ENCODE measurements around the gene ABHD3. TPM values are rescaled to one million over a fixed set of nuclear protein-coding genes. Genes with fewer than 3 reads are reported as not detected.
"Not testable (repeated sequence)": the region's sequence is repeated elsewhere in the genome, so short reads cannot be mapped to it uniquely, and the experiment has no call there.

The ABHD3 gene
- total RNA-seq, 1 donor: 27.3 TPM

DNA sequence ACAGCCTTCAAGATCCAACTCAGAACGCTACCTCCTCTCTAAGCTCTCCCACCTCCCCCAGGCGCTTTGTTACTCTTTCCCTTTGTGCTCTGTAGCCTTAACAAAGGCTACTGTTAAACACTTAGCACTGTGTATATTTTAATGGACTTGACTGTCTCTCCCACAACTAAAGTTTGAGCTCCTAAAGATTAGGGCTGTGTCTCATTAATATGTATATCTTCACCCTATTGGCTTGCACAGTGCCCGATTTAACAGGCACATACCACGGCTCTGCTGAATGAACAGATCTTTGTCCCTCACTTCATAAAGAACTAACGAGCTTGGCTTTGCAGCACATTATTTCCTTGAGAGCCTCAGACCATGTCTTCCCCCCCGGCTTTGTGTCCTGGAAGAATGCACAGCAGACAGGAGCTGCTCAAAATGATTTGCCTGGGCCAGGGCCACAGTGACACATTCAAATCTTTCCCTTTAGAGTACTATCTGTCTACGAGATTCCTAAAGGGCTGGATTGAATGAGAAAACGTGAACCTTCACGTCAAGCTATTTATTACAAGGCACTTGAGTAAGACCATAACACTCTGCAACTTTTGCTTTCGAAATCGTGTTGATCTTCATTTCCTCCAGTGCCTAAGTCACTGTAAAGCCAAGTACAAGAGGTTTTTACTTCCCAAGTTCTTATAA is 22.1 kb downstream of the ABHD3 start:
- no peaks in the 10 kb centered on the region for H3K27me3 ChIP-seq (ENCODE audit: insufficient read depth, low read length)
- peaks cover 17% of the 10 kb centered on the region for H3K4me1 ChIP-seq (ENCODE audit: insufficient read depth, low read length)
- H3K4me3 ChIP-seq (ENCODE audit: low read length): peak overlapping the region; percentile 39
- no peaks in the 10 kb centered on the region for H3K9me3 ChIP-seq (ENCODE audit: low read depth, low read length)

DNA sequence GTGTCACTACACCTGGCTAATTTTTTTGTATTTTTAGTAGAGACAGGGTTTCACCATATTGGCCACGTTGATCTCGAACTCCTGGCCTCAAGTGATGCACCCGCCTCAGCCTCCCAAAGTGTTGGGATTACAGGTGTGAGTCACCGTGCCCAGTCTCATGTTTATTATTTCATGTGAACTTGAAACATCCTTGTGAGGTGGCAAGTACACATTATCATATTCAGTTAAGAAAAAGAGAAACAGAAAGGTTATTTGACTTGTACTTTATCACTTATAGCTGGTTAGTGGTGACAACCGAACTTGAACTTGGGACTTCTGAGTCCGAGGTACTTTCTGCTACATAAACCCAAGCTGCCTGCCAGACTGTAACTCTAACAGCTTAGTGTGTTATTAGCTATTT is 24.4 kb downstream of the ABHD3 start:
- Histone ChIP-seq H3K4me1 (ENCODE audit: insufficient read depth, low read length) (peaks cover 13% of the 10 kb centered on the region), H3K9me3 (ENCODE audit: low read depth, low read length) (no peaks in the 10 kb centered on the region), H3K27me3 (ENCODE audit: insufficient read depth, low read length) (no peaks in the 10 kb centered on the region), H3K4me3 (ENCODE audit: low read length) (no peak overlapping the region)

DNA sequence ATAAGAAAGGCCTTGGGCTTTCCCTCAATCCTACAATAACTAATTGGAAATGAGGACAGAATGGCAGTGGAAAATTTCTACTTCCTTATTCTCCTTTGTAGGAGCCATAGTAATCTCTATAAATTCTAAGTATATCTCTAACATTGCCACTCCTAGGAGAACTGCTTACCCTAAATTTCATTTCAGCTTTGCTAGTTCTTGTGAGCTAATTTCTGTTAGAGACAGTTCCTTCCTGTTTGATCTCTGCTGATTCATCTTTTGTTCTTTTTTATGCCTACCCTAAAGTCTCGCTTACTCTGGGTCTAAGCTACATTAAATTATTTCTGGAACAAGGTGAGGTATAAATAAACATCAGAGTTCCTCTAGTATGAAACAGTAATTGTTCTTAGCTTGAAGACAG is 25.7 kb downstream of the ABHD3 start:
- Histone ChIP-seq H3K4me1 (ENCODE audit: insufficient read depth, low read length) (peaks cover 13% of the 10 kb centered on the region), H3K4me3 (ENCODE audit: low read length) (no peak overlapping the region)

DNA sequence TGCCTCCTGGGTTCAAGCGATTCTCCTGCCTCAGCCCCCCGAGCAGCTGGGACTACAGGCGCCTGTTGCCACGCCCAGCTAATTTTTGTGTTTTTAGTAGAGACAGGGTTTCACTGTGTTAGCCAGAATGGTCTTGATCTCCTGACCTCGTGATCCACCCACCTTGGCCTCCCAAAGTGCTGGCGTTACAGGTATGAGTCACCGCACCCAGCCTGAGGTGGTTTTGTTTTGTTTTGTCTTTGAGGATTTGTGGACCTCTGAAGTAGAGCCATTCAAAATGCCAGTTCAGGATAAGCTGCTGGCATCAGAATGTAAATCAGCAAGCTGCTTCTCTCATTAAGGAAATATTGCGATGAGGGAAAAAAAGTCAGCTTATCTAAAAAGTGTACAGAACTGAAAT is 29.2 kb downstream of the ABHD3 start:
- H3K4me3 ChIP-seq (ENCODE audit: low read length); H3K9me3 ChIP-seq (ENCODE audit: low read depth, low read length); H3K27me3 ChIP-seq (ENCODE audit: insufficient read depth, low read length); H3K4me1 ChIP-seq (ENCODE audit: insufficient read depth, low read length): not testable (repeated sequence)

More for the DNA sequence above, 25.7 kb downstream of the ABHD3 start:
- H3K9me3 ChIP-seq (ENCODE audit: low read depth, low read length): no peaks in the 10 kb centered on the region
- no peaks in the 10 kb centered on the region for H3K27me3 ChIP-seq (ENCODE audit: insufficient read depth, low read length)

DNA sequence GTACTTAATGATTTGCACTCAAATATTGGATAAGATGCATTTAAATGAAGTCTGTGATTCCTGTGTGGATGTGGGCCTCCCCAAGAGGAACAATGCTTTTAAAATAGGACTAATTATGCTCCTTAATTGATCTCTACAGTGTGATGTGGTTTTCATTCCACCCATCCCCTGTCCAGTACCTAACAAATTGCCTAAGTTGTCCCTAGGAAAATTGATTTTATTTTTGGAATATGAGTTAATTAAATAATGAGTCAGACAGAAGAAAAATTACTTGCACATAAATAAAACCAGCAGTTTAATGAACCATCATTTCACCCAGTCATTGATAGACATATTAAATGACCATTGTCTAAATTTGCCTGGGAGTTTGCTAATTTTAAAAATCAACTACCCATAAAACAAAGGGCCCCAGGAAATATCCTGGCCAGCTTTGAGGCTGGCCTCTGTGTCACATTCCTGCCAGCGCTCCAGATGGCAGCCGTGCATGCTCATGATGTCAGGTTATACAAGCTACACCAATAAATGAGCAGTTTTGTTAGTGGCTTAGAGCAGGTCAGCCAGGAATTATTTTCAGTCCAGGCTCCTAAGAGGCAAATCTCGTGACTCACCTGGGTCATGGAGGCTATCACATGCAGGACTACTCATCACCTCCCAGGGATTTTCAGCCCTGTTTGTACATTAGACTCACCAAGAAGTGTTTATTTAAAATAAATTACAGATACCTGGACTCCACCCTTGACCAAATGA is 31.9 kb downstream of the ABHD3 start:
- Histone ChIP-seq H3K27me3 (ENCODE audit: insufficient read depth, low read length) (no peaks in the 10 kb centered on the region), H3K4me3 (ENCODE audit: low read length) (no peak overlapping the region), H3K4me1 (ENCODE audit: insufficient read depth, low read length) (no peaks in the 10 kb centered on the region), H3K9me3 (ENCODE audit: low read depth, low read length) (no peaks in the 10 kb centered on the region)

DNA sequence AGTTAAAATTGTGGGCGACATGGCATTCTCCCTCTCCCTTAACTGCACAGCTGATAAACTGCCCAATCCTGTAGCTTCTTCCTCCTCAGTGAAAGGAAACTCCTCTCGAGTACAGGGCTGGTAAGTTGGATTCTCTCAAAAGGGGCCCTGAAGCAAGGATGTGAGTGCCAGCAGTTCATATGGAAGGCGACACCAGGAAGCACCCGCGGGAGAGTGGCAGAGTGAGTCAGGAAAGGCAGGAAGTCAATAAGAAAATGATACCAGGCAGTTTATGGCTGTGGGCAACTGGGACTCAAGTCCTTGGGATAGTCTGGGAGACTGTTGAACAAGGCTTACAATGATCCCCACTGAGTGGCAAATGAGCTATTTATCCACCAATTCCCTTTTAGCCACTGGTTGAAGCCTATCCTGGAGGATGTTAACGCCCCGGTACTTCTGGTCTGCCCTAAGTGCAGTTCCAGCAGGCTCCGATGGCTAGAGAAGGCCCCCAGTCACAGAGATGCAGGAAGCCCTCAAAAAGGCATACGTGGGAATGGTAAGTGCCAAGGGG is 34.8 kb downstream of the ABHD3 start:
- Histone ChIP-seq H3K9me3 (ENCODE audit: low read depth, low read length) (no peaks in the 10 kb centered on the region), H3K27me3 (ENCODE audit: insufficient read depth, low read length) (no peaks in the 10 kb centered on the region), H3K4me1 (ENCODE audit: insufficient read depth, low read length) (no peaks in the 10 kb centered on the region), H3K4me3 (ENCODE audit: low read length) (no peak overlapping the region)

DNA sequence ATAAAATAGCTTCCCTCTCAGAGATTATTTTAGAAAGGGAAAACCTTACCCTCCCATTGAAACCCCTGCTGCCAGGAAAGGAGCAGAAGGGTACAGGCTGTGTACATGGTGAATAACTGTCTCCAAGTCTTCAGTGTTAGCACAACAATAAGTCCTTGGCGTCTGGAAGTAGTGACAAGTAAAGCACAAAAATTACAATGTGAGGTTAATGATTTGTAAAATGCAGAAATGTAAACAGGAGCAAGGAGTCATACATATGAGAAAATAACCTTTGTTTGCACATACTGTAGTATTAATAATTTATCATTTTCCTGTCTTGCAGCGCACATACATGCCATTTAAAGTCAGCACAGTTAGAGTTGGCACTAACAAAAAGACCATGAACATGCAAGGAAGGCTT is 40.5 kb downstream of the ABHD3 start:
- H3K4me1 ChIP-seq (ENCODE audit: insufficient read depth, low read length): no peaks in the 10 kb centered on the region
- H3K4me3 ChIP-seq (ENCODE audit: low read length): no peak overlapping the region

DNA sequence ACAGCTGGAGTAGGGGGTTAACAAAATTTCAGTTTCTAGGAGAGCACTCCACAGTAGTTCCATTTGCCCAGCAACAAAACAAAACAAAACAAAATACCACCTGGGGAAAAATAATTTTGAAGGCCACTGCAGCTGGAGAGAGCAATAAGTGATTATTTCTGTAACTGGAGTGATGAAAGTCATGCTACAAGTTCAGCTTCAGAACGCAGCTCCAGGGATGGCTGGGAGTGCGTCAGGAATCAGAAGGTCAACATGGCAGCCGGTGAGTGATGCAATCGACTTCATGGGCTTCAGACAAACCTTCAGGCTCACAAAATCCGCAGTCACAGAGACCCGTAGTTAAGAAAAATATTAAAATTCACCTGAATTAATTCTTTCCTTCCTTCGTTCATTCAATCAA is 41.0 kb downstream of the ABHD3 start:
- H3K9me3 ChIP-seq (ENCODE audit: low read depth, low read length): no peaks in the 10 kb centered on the region
- no peaks in the 10 kb centered on the region for H3K27me3 ChIP-seq (ENCODE audit: insufficient read depth, low read length)
- H3K4me3 ChIP-seq (ENCODE audit: low read length): no peak overlapping the region
- no peaks in the 10 kb centered on the region for H3K4me1 ChIP-seq (ENCODE audit: insufficient read depth, low read length)

More for the DNA sequence above, 40.5 kb downstream of the ABHD3 start:
- Histone ChIP-seq H3K27me3 (ENCODE audit: insufficient read depth, low read length) (no peaks in the 10 kb centered on the region), H3K9me3 (ENCODE audit: low read depth, low read length) (no peaks in the 10 kb centered on the region)

DNA sequence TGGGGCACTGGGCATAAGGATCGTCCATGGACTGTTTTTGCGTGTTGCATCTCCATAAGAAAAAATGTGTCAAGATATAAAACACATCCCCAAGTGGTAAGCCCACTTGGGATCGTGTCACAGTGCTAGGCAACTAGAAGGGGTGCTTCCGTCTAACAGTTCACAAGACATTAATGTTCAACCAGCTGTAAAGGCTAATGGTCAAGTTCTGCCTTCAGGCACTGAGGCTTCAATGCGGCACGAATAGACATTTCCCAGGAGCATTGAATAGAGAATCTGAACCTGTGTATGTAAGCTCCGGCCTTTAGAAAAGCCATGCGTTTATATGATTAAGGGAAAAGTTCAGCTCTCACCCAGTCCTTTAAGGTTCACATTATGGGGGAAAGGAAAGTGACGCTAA is 42.0 kb downstream of the ABHD3 start:
- H3K4me1 ChIP-seq (ENCODE audit: insufficient read depth, low read length): no peaks in the 10 kb centered on the region
- no peaks in the 10 kb centered on the region for H3K27me3 ChIP-seq (ENCODE audit: insufficient read depth, low read length)
- no peaks in the 10 kb centered on the region for H3K9me3 ChIP-seq (ENCODE audit: low read depth, low read length)
- H3K4me3 ChIP-seq (ENCODE audit: low read length): no peak overlapping the region

DNA sequence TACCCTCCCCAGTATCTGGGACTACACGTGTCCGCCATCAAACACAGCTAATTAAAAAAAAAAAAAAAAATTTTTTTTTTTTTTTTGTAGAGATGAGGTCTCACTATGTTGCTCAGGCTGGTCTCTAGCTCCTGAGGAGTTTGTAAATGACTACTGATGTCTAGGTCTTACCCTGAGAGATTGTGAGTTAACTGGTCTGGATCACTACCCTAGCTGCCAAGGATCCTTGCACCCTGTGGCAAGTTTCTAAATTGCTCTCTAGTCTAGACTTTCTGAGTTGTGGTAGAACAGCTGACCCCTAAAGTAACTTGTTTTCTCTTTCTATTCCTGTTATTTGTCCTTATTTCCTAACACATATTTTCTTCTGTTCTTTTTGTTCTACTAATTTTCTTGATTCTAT is 44.5 kb downstream of the ABHD3 start:
- Histone ChIP-seq H3K4me1 (ENCODE audit: insufficient read depth, low read length) (no peaks in the 10 kb centered on the region), H3K27me3 (ENCODE audit: insufficient read depth, low read length) (no peaks in the 10 kb centered on the region), H3K4me3 (ENCODE audit: low read length) (no peak overlapping the region), H3K9me3 (ENCODE audit: low read depth, low read length) (no peaks in the 10 kb centered on the region)

DNA sequence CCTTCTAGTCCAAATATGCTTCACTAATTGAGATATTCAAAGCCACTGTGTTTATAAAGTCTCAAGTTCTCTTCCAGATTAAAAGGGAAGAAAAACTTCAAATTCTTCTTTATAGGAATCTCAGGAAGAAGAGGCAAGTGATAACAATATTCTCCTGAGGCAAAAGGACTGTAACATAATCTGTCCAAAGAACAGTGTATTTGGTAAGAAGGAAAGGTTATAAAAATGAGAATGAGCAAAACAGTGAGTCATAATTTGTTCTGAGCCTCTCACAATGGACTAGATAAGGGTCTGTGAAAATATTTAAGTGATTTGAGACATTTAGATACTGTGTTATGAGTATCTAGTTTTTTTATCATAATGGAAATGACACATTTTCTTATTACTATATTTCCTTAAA is 48.2 kb downstream of the ABHD3 start:
- no peaks in the 10 kb centered on the region for H3K27me3 ChIP-seq (ENCODE audit: insufficient read depth, low read length)
- H3K4me1 ChIP-seq (ENCODE audit: insufficient read depth, low read length): no peaks in the 10 kb centered on the region
- no peak overlapping the region for H3K4me3 ChIP-seq (ENCODE audit: low read length)
- H3K9me3 ChIP-seq (ENCODE audit: low read depth, low read length): no peaks in the 10 kb centered on the region

DNA sequence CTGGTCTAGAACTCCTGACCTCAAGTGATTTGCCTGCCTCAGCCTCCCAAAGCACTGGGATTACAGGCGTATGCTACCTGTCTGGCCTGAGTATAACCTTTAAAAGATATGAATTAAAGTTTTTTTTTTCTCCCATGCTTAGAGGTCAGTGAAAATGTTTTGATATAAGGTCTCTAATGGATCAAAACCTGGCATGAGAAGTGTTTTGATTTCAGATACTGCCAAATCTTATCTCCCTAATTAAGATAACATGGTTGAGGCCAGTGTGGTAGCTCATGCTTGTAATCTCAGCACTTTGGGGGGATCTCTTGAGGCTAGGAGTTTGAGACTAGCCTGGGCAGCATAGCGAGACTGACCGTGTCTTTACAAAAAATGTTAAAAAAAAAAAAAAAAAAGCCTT is 51.2 kb downstream of the ABHD3 start:
- H3K4me3 ChIP-seq (ENCODE audit: low read length): no peak overlapping the region

DNA sequence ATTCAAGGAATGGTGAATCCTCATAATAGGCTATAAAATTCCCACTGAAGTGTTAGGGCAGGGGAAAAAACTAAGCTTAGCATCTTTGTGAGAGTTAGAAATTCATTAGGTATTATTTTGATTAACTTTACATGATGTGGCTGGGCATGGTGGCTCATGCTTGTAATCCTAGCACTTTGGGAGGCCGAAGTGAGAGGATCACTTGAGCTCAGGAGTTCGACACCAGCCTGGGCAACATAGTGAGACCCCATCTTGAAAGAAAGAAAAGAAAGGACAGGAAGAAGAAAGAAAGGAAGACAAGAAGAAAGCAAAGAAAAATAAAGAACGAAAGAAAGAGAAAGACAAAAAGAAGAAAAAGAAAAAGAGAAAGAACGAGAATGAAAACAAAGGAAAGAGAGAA is 52.5 kb downstream of the ABHD3 start:
- H3K4me3 ChIP-seq (ENCODE audit: low read length): no peak overlapping the region
- no peaks in the 10 kb centered on the region for H3K4me1 ChIP-seq (ENCODE audit: insufficient read depth, low read length)
- H3K27me3 ChIP-seq (ENCODE audit: insufficient read depth, low read length): no peaks in the 10 kb centered on the region
- no peaks in the 10 kb centered on the region for H3K9me3 ChIP-seq (ENCODE audit: low read depth, low read length)

More for the DNA sequence above, 51.2 kb downstream of the ABHD3 start:
- Histone ChIP-seq H3K9me3 (ENCODE audit: low read depth, low read length) (no peaks in the 10 kb centered on the region), H3K4me1 (ENCODE audit: insufficient read depth, low read length) (no peaks in the 10 kb centered on the region), H3K27me3 (ENCODE audit: insufficient read depth, low read length) (no peaks in the 10 kb centered on the region)

DNA sequence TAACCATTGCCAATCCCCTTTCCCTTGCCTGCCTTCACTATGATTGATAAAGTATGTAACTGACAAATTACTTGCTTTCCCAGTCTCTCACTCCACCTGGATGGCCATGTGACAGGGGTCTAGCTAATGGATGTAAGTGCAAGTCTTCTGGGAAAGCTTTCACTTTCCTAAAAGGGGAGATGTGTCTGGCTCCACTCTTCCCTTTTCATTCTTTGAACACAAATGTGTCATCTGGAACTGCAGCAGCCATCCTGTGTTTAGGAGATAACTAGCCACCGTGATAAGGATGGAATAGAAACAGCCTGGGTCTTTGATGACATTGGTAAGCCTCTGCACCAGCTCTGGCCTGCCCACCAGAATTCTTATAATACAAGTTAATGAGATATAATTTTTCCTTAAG is 54.3 kb downstream of the ABHD3 start:
- no peaks in the 10 kb centered on the region for H3K4me1 ChIP-seq (ENCODE audit: insufficient read depth, low read length)
- no peaks in the 10 kb centered on the region for H3K9me3 ChIP-seq (ENCODE audit: low read depth, low read length)
- no peaks in the 10 kb centered on the region for H3K27me3 ChIP-seq (ENCODE audit: insufficient read depth, low read length)
- no peak overlapping the region for H3K4me3 ChIP-seq (ENCODE audit: low read length)

DNA sequence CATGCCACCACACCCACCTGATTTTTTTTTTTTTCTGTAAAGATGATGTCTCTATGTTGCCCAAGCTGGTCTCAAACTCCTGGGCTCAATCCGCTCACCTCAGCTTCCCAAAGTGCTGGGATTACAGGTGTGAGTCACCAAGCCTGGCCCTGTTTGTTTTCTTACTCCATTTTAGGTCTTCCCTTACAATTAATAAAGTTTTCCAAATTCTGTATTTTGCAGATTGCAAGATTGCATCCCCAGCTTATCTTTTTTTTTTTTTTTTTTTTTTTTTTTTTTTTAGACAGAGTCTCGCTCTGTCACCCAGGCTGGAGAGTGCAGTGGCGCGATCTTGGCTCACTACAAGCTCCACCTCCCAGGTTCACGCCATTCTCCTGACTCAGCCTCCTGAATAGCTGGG is 64.2 kb downstream of the ABHD3 start:
- not testable (repeated sequence) for H3K9me3 ChIP-seq (ENCODE audit: low read depth, low read length); H3K4me3 ChIP-seq (ENCODE audit: low read length); H3K4me1 ChIP-seq (ENCODE audit: insufficient read depth, low read length); H3K27me3 ChIP-seq (ENCODE audit: insufficient read depth, low read length)

DNA sequence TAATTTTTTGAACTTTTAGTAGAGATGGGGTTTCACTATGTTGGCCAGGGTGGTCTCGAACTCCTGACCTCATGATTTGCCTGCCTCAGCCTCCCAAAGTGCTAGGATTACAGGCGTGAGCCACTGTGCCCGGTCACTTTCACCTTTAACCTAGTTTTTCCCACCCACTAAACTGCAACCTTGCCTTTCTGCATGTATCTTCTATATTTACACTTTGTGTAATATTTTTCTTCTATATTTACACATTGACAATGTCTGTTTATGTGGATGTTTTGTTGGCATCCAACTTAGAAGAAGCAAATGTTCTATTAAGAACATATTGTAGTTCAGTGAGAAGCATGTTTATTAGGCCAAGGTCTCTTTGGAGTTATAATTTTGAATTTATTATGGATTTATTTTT is 65.8 kb downstream of the ABHD3 start:
- no peaks in the 10 kb centered on the region for H3K9me3 ChIP-seq (ENCODE audit: low read depth, low read length)
- no peaks in the 10 kb centered on the region for H3K4me1 ChIP-seq (ENCODE audit: insufficient read depth, low read length)
- H3K4me3 ChIP-seq (ENCODE audit: low read length): no peak overlapping the region
- no peaks in the 10 kb centered on the region for H3K27me3 ChIP-seq (ENCODE audit: insufficient read depth, low read length)

All from mononuclear cell (primary cell).